ENCODE results near the gene RAB40B.

Gene RAB40B

GRCh38 chr17:82718986-82719685 is 20.6 kb upstream of the RAB40B start:
- DNase-seq: no peak
- intact Hi-C loops (cut with DNase I): no loop called here

- intact Hi-C loops (cut with DNase I): no loop called here
- peak; percentile 82 to 99 (median 92) for DNase-seq
These were observed 17.9 kb upstream of the RAB40B start, which contains the start of gene FN3KRP for GRCh38 chr17:82716203-82717010. FN3KRP (plus strand) TSS chr17:82716706; CDS start chr17:82716756, 50 bp downstream.

GRCh38 chr17:82713071-82713723 is 14.7 kb upstream of the RAB40B start:
- DNase-seq: peak in 3 of 10 donors; percentile 49 to 93 (median 86)
- intact Hi-C loops (cut with DNase I): no loop called here

GRCh38 chr17:82710499-82711232 is 12.2 kb upstream of the RAB40B start:
- intact Hi-C loops (cut with DNase I): no loop called here

GRCh38 chr17:82709676-82710498 is 11.4 kb upstream of the RAB40B start:
- intact Hi-C loops (cut with DNase I): no loop called here
- no peak for DNase-seq

More at GRCh38 chr17:82710499-82711232, 12.2 kb upstream of the RAB40B start:
- no peak for DNase-seq

- DNase-seq: no peak
- intact Hi-C loops (cut with DNase I): no loop called here
These were observed 10.7 kb upstream of the RAB40B start for GRCh38 chr17:82709024-82709675.

- intact Hi-C loops (cut with DNase I): no loop called here
- DNase-seq: no peak
These were observed 7.3 kb upstream of the RAB40B start for GRCh38 chr17:82705756-82706155.

- intact Hi-C loops (cut with DNase I): loop anchor here (5.0 kb wide), 1 partner anchor 38 kb away; no protein-coding TSS in a partner anchor
- DNase-seq: no peak
These were observed 6.4 kb upstream of the RAB40B start for GRCh38 chr17:82704886-82705285.

- intact Hi-C loops (cut with DNase I): loop anchor here (5.0 kb wide), 1 partner anchor 37 kb away; no protein-coding TSS in a partner anchor
- DNase-seq: no peak
These were observed 5.7 kb upstream of the RAB40B start for GRCh38 chr17:82703935-82704865.

GRCh38 chr17:82703036-82703745 is 4.7 kb upstream of the RAB40B start:
- intact Hi-C loops (cut with DNase I): loop anchor here (5.0 kb wide), 1 partner anchor 36 kb away; no protein-coding TSS in a partner anchor
- DNase-seq: no peak

- DNase-seq: peak in 9 of 10 donors; percentile 31 to 96 (median 80)
- intact Hi-C loops (cut with DNase I): loop anchor here (5.0 kb wide), 1 partner anchor 35 kb away; no protein-coding TSS in a partner anchor
These were observed 3.9 kb upstream of the RAB40B start for GRCh38 chr17:82702231-82702927.

- intact Hi-C loops (cut with DNase I): no loop called here
- no peak for DNase-seq
These were observed 1.1 kb upstream of the RAB40B start for GRCh38 chr17:82699551-82699950.

- intact Hi-C loops (cut with DNase I): loop anchor here (1.0 kb wide), 1 partner anchor 36 kb away; the partner anchor contains the start of gene FN3K
- DNase-seq: no peak
These were observed 510 bp upstream of the RAB40B start for GRCh38 chr17:82698974-82699442.

- no peak for DNase-seq
- intact Hi-C loops (cut with DNase I): loop anchor here (1.0 kb wide), 1 partner anchor 38 kb away; the partner anchor contains the start of gene FN3K
These were observed 762 bp downstream of the RAB40B start for GRCh38 chr17:82697808-82698064.

GRCh38 chr17:82696916-82697807 is 1.3 kb downstream of the RAB40B start:
- peak in 8 of 10 donors; percentile 37 to 95 (median 56) for DNase-seq
- intact Hi-C loops (cut with DNase I): no loop called here
